ENCODE results near the gene MIER1.
"Not testable (repeated sequence)": the region's sequence is repeated elsewhere in the genome, so short reads cannot be mapped to it uniquely, and the experiment has no call there.

Gene MIER1

GRCh38 chr1:66924756-66925557 lies at the start of gene MIER1, which contains the start of gene DNAI4:
Gene MIER1 (plus strand): TSS chr1:66924990. CDS start chr1:66925029, 39 bp downstream.
Gene DNAI4 (minus strand): TSS chr1:66924856. CDS start chr1:66924831, 25 bp downstream.
- H3K27ac ChIP-seq = peak within 1 kb of the TSS; percentile 75
- TF ChIP-seq ZFX (IDR thresholded peaks at IDR 0.05) (no peak), CTCF (conservative IDR thresholded peaks at IDR 0.05) (no peak; the same call in 1 of the 2 replicates)

- no peak overlapping the region for H3K27ac ChIP-seq
- TF ChIP-seq ZFX (IDR thresholded peaks at IDR 0.05) = no peak
- TF ChIP-seq CTCF (conservative IDR thresholded peaks at IDR 0.05) = no peak
Measured at GRCh38 chr1:66876664-66877063, 48.1 kb upstream of the MIER1 start.

GRCh38 chr1:66889030-66889429 lies 35.8 kb upstream of the MIER1 start:
- no peak overlapping the region for H3K27ac ChIP-seq
- TF ChIP-seq CTCF (conservative IDR thresholded peaks at IDR 0.05) (no peak), ZFX (IDR thresholded peaks at IDR 0.05) (no peak)

- H3K27ac ChIP-seq = no peak overlapping the region
- TF ChIP-seq CTCF (conservative IDR thresholded peaks at IDR 0.05) = no peak
Measured at GRCh38 chr1:66890621-66891020, 34.2 kb upstream of the MIER1 start.

GRCh38 chr1:66893712-66894111 lies 31.1 kb upstream of the MIER1 start:
- H3K27ac ChIP-seq = no peak overlapping the region
- TF ChIP-seq ZFX (IDR thresholded peaks at IDR 0.05) (no peak), CTCF (conservative IDR thresholded peaks at IDR 0.05) (no peak)

GRCh38 chr1:66915203-66915602 lies 9.6 kb upstream of the MIER1 start:
- H3K27ac ChIP-seq = not testable (repeated sequence)

GRCh38 chr1:66916320-66916719 lies 8.5 kb upstream of the MIER1 start:
- no peak for TF ChIP-seq ZFX (IDR thresholded peaks at IDR 0.05)
- no peak for TF ChIP-seq CTCF (conservative IDR thresholded peaks at IDR 0.05)
- H3K27ac ChIP-seq = no peak overlapping the region

GRCh38 chr1:66917476-66917875 lies 7.3 kb upstream of the MIER1 start:
- H3K27ac ChIP-seq = no peak overlapping the region
- TF ChIP-seq CTCF (conservative IDR thresholded peaks at IDR 0.05) (no peak), ZFX (IDR thresholded peaks at IDR 0.05) (no peak)
